SIG-M5 treated with dmso at 0.1 percent for 504 hours (cell line): ENCODE data around the gene ITGA4.
"Not testable (repeated sequence)": the region's sequence is repeated elsewhere in the genome, so short reads cannot be mapped to it uniquely, and the experiment has no call there.

Source experiments
- DNase-seq: peaks from one replicate; lab custom pipeline; 2025; ENCODE audit not compliant: unreplicated experiment; lab: John Stamatoyannopoulos, UW

The ITGA4 gene

GRCh38 chr2:181457121-181457740 lies at the start of gene ITGA4:
ITGA4 (plus strand) TSS chr2:181457386; CDS start chr2:181457655, 269 bp downstream.
- peak; percentile 80 for DNase-seq

GRCh38 chr2:181408861-181409260 lies 48.3 kb upstream of the ITGA4 start:
- no peak for DNase-seq

- no peak for DNase-seq
These were observed 45.9 kb upstream of the ITGA4 start for GRCh38 chr2:181411105-181411849.

GRCh38 chr2:181419129-181419855 lies 37.9 kb upstream of the ITGA4 start:
- DNase-seq, result peak; percentile 17

- DNase-seq, result no peak
These were observed 36.7 kb upstream of the ITGA4 start for GRCh38 chr2:181420259-181421130.

GRCh38 chr2:181421131-181421458 lies 36.1 kb upstream of the ITGA4 start:
- no peak for DNase-seq

- DNase-seq, result no peak
These were observed 35.7 kb upstream of the ITGA4 start for GRCh38 chr2:181421464-181421863.

- DNase-seq, result no peak
These were observed 30.5 kb upstream of the ITGA4 start for GRCh38 chr2:181426672-181427071.

- DNase-seq, result peak; percentile 53
These were observed 26.6 kb upstream of the ITGA4 start for GRCh38 chr2:181430406-181431118.

- no peak for DNase-seq
These were observed 25.5 kb upstream of the ITGA4 start for GRCh38 chr2:181431674-181432073.

GRCh38 chr2:181438261-181438660 lies 18.9 kb upstream of the ITGA4 start:
- no peak for DNase-seq

- no peak for DNase-seq
These were observed 16.8 kb upstream of the ITGA4 start for GRCh38 chr2:181440344-181440743.

- DNase-seq, result no peak
These were observed 16.3 kb upstream of the ITGA4 start for GRCh38 chr2:181440919-181441318.

GRCh38 chr2:181441670-181442069 lies 15.5 kb upstream of the ITGA4 start:
- DNase-seq, result no peak

- DNase-seq, result no peak
These were observed 12.5 kb upstream of the ITGA4 start for GRCh38 chr2:181444654-181445053.

- DNase-seq, result no peak
These were observed 10.2 kb upstream of the ITGA4 start for GRCh38 chr2:181446985-181447384.

- not testable (repeated sequence) for DNase-seq
These were observed 7.9 kb upstream of the ITGA4 start for GRCh38 chr2:181449278-181449677.

GRCh38 chr2:181454686-181455450 lies 2.3 kb upstream of the ITGA4 start:
- DNase-seq, result no peak

- DNase-seq, result peak; percentile 94
These were observed 496 bp upstream of the ITGA4 start for GRCh38 chr2:181456660-181457120.
